Measurements from ENCODE around the gene SLC25A21.
"Not testable (repeated sequence)": the region's sequence is repeated elsewhere in the genome, so short reads cannot be mapped to it uniquely, and the experiment has no call there.

SLC25A21 gene

GRCh38 chr14:36869125-36869524 is 303.3 kb downstream of the SLC25A21 start:
- H3K4me3 ChIP-seq (ENCODE audit: low read depth, low read length) = no peak overlapping the region
- TF ChIP-seq CTCF (IDR thresholded peaks at IDR 0.05; ENCODE audit: insufficient read depth, low read length, missing control alignments) = no peak
- POLR2A ChIA-PET = no interaction called here
- CTCF ChIA-PET = no interaction called here
- DNase-seq (ENCODE audit: low read depth, low spot score) = no peak

GRCh38 chr14:36866867-36867266 is 305.5 kb downstream of the SLC25A21 start:
- no peak overlapping the region for H3K4me3 ChIP-seq (ENCODE audit: low read depth, low read length)
- no peak for TF ChIP-seq CTCF (IDR thresholded peaks at IDR 0.05; ENCODE audit: insufficient read depth, low read length, missing control alignments)
- CTCF ChIA-PET = no interaction called here
- DNase-seq (ENCODE audit: low read depth, low spot score) = no peak
- POLR2A ChIA-PET = no interaction called here

DNA sequence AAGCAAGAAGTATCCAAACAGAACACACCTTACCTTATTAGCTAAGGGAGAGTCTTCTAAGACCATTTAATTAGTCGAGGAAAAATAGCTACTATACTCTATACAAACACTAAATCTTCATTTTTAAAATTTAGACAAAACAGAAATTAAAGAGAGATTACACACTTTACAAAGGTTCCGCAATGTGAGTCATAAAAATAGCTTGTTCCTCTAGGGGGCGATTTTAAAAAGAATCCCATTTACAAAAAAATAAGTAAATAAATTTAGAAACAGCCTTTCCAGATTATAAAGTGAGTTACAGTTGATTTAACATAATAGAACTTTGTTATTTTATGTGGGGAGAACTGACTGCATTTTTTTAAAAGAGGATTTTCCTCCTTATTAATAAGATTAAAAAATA is 309.1 kb downstream of the SLC25A21 start:
- CTCF ChIA-PET = interaction anchor here (1.3 to 1.6 kb wide), 3 partner anchors 10 to 254 kb away, joined by 4 to 7 read pairs (median 5); no protein-coding TSS in a partner anchor
- POLR2A ChIA-PET = no interaction called here
- DNase-seq (ENCODE audit: low read depth, low spot score) = no peak
- H3K4me3 ChIP-seq (ENCODE audit: low read depth, low read length) = no peak overlapping the region
- TF ChIP-seq CTCF (IDR thresholded peaks at IDR 0.05; ENCODE audit: insufficient read depth, low read length, missing control alignments) = no peak

DNA sequence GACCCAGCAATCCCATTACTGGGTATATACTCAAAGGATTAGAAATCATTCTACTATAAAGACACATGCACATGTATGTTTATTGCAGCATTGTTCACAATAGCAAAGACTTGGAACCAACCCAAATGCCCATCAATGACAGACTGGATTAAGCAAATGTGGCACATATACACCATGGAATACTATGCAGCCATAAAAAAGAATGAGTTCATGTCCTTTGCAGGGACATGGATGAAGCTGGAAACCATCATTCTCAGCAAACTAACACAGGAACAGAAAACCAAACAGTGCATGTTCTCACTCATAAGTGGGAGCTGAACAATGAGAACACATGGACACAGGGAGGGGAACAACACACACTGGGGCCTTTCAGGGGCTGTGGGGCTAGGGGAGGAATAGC is 310.2 kb downstream of the SLC25A21 start:
- DNase-seq (ENCODE audit: low read depth, low spot score); H3K4me3 ChIP-seq (ENCODE audit: low read depth, low read length); CTCF ChIA-PET; POLR2A ChIA-PET: not testable (repeated sequence)

DNA sequence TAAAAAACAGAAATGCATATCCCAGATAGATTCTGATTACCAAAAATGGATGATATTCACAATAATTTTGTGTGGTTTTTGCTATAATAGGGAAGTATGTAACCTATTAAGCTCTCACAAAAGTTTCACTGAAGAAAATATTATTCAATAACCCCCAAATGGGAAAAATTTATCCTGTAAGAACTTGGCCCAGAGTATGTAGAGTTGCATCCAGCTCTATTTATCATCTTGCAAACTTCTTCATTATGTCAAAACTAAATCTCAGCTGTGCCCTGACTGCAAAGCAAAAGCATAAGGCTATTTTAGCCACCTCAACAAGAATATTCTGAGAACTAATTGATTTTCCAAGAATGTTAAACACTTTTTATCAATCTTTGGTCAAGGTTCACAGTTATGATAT is 311.6 kb downstream of the SLC25A21 start:
- no peak for DNase-seq (ENCODE audit: low read depth, low spot score)
- TF ChIP-seq CTCF (IDR thresholded peaks at IDR 0.05; ENCODE audit: insufficient read depth, low read length, missing control alignments) = no peak
- no peak overlapping the region for H3K4me3 ChIP-seq (ENCODE audit: low read depth, low read length)
- ChIA-PET CTCF (no interaction called here), POLR2A (no interaction called here)

DNA sequence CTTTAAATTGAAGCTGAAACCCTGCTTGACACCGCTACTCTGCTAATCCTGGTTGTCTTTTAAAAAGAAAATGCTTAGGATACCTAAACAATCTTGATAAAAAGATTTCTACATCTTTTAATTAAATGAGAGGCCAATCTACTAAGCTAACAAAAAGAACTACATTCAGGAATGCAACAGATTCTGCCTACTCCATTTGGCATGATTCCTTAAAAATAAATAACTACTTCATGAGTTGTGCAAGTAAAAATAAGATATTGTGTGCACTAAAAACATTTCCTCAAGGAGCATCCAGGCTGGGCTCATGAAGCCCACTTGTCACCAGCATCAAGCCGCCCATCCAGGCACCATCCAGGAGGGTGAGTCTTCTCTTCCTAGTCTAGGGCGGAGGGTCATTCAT is 313.3 kb downstream of the SLC25A21 start:
- no peak for DNase-seq (ENCODE audit: low read depth, low spot score)
- TF ChIP-seq CTCF (IDR thresholded peaks at IDR 0.05; ENCODE audit: insufficient read depth, low read length, missing control alignments) = no peak
- POLR2A ChIA-PET = no interaction called here
- CTCF ChIA-PET = interaction anchor here (0.9 kb wide), 1 partner anchor 291 kb away, joined by 3 read pairs; no protein-coding TSS in a partner anchor
- H3K4me3 ChIP-seq (ENCODE audit: low read depth, low read length) = no peak overlapping the region

DNA sequence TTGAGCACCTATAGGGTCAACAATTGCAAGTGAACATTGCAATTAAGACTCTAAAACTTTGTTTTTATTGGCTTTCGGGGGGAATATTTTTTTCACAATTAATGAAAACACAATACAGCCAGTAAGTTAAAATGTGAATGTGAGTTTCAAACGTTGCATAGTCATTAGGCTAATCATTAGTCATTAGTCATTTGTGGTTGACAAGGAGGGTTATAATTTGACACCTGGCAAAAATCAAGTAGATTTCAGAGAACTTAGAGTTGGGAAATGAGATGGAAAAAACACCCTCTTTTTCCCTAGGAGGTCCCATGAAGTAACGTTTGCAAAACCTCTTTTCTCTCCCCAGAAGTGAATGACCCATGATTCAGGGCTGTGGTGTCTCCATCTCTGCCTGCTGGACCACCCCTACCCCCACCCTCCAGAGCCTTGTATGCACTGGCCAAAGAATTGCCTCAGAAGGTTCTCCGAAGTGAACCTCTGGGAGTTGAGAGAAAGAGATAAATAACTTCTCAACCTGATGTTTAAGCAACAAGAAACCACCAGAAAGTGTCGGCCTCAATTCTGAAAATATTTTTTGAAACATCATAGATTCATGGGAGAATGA is 314.5 kb downstream of the SLC25A21 start:
- no peak for TF ChIP-seq CTCF (IDR thresholded peaks at IDR 0.05; ENCODE audit: insufficient read depth, low read length, missing control alignments)
- no peak for DNase-seq (ENCODE audit: low read depth, low spot score)
- CTCF ChIA-PET = no interaction called here
- H3K4me3 ChIP-seq (ENCODE audit: low read depth, low read length) = no peak overlapping the region
- POLR2A ChIA-PET = no interaction called here
